Stomach (tissue), 4 donors: Measurements from ENCODE around the gene PDAP1.
"Not testable (repeated sequence)": the region's sequence is repeated elsewhere in the genome, so short reads cannot be mapped to it uniquely, and the experiment has no call there.

Experiments used
- CTCF ChIP-seq, 7 experiments: fragments of 450-650 bp in 4 of 7; fragments of 200-600 bp in 3 of 7; sonication (generic) in 3 of 7; IDR thresholded peaks; one replicate each; pipeline ENCODE4 v1.5.1; 2016 to 2019; ENCODE audit warnings: antibody characterized with exemption in 7 of 7, control low read depth in 2 of 7, mild to moderate bottlenecking in 1 of 7
- POLR2AphosphoS5 ChIP-seq, 3 donors: sonication (generic); formaldehyde crosslinking; IDR thresholded peaks; one replicate each; pipeline ENCODE4 v1.6.1; 2016; ENCODE audit warnings: antibody characterized with exemption in 3 of 3

- TF ChIP-seq CTCF, POLR2AphosphoS5 (IDR thresholded peaks at IDR 0.05): not testable (repeated sequence)
Observed at GRCh38 chr7:99379693-99380031, 28.7 kb downstream of the PDAP1 start.
